Prostate gland (tissue), 2 donors: ENCODE measurements around the gene AFDN. TPM values are rescaled to one million over a fixed set of nuclear protein-coding genes. Genes with fewer than 3 reads are reported as not detected.

ENCODE experiments used
- DNase-seq: peaks from one replicate; pipeline ENCODE4 v3.0.0-alpha.2; 2019; ENCODE audit warnings: low spot score
- H3K27ac ChIP-seq, 2 donors: fragments of 200-600 bp; sonication (generic); 2 replicates each; pipeline ENCODE4 v1.5.1; 2017 to 2019
- H3K27me3 ChIP-seq: fragments of 200-600 bp; sonication (generic); replicated peaks from 2 replicates; pipeline ENCODE4 v1.5.1; 2019; ENCODE audit not compliant: insufficient read depth
- H3K36me3 ChIP-seq, 2 donors: fragments of 200-600 bp; sonication (generic); 1 replicate in 1 of 2; 2 replicates in 1 of 2; pipeline versions ENCODE4 v1.5.1 to v1.8.1; 2017 to 2019
- H3K4me1 ChIP-seq: fragments of 200-600 bp; sonication (generic); replicated peaks from 2 replicates; pipeline ENCODE4 v1.5.1; 2019
- H3K4me3 ChIP-seq, 2 donors: fragments of 200-600 bp; sonication (generic); 2 replicates each; pipeline ENCODE4 v1.5.1; 2017 to 2019
- H3K9me3 ChIP-seq: fragments of 200-600 bp; sonication (generic); 2 replicates; pipeline ENCODE4 v1.5.1; 2017
- POLR2A ChIP-seq: fragments of 450-650 bp; IDR thresholded peaks from one replicate; pipeline ENCODE4 v1.6.1; 2016; ENCODE audit warnings: antibody characterized with exemption, mild to moderate bottlenecking
- POLR2AphosphoS5 ChIP-seq: sonication (generic); formaldehyde crosslinking; IDR thresholded peaks from one replicate; pipeline ENCODE4 v1.6.1; 2017; ENCODE audit warnings: antibody characterized with exemption
- WGBS: methylation state at CpG from one replicate; pipeline ENCODE4 v1.1.5; 2018; 5-methylcytosine and 5-hydroxymethylcytosine counted together
- intact Hi-C: fragments of 100-400 bp; cut with DNase I; formaldehyde crosslinking; loops from one replicate; pipeline ENCODE4 v1.14.2; 2022
- total RNA-seq, 2 donors: library from RNA; depleted of rRNA; stranded (reverse); fragments of >200 nt; gene quantifications; one replicate each; pipeline ENCODE4 v1.1.0, GENCODE V29; 2016
- TF ChIP-seq, protein P1 (sequence below), 4 experiments: fragments of 200-600 bp in 2 of 4; fragments of 450-650 bp in 2 of 4; sonication (generic) in 2 of 4; IDR thresholded peaks; 1 replicate in 3 of 4; 2 replicates in 1 of 4; pipeline ENCODE4 v1.5.1; 2016 to 2019; ENCODE audit warnings: antibody characterized with exemption in 4 of 4, mild to moderate bottlenecking in 2 of 4, moderate library complexity in 2 of 4

The AFDN gene
- total RNA-seq, 2 donors from 2014 or later = 171 to 204 TPM

DNA sequence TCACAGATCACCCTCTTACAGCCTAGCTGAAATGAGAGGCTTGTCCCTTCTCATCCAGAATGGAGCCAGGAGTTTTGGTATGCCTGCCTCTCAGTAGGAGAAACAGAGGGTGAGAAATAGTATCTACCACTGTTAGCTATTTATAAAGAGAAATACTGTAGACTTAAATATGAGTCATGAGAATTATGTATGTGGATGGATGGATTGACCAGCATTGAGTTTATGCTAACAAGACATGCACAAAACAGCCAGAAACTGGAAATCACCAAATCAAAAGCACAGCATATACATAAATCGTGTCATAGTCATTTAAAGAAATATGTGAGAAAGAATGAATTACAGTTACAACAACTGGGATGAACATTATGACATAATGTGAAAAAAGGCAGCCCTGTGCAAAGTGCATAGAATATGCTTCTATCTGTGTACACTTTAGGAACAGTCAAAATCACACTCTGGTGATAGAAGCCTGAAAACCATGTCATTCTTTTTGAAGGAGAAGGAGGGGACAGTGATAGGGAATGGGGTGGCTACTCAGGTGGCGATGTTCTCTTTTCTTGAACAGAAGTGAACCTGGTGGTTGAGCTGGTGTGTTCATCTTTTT lies 90.9 kb downstream of the AFDN start:
- Histone ChIP-seq H3K27ac (no peak overlapping the region), H3K27me3 (no peaks in the 10 kb centered on the region), H3K9me3 (no peaks in the 10 kb centered on the region), H3K4me3 (no peak overlapping the region), H3K36me3 (peaks cover 4 to 12% of the 10 kb centered on the region in 2 donors), H3K4me1 (no peaks in the 10 kb centered on the region)
- 99% methylated on average over 2 of the region's 2 CpGs for WGBS
- no peak for DNase-seq
- TF ChIP-seq POLR2AphosphoS5 (no peak), POLR2A (no peak)
- intact Hi-C loops = no loop called here

GRCh38 chr6:167918548-167919278 lies 92.0 kb downstream of the AFDN start:
- Histone ChIP-seq H3K9me3 (no peaks in the 10 kb centered on the region), H3K27me3 (no peaks in the 10 kb centered on the region), H3K4me1 (no peaks in the 10 kb centered on the region), H3K4me3 (no peak overlapping the region), H3K36me3 (peaks cover 4 to 12% of the 10 kb centered on the region in 2 donors), H3K27ac (no peak overlapping the region)
- 82% methylated on average over 14 of the region's 14 CpGs for WGBS
- intact Hi-C loops = no loop called here
- no peak for TF ChIP-seq POLR2A
- no peak for TF ChIP-seq POLR2AphosphoS5
- TF ChIP-seq, protein P1, sequence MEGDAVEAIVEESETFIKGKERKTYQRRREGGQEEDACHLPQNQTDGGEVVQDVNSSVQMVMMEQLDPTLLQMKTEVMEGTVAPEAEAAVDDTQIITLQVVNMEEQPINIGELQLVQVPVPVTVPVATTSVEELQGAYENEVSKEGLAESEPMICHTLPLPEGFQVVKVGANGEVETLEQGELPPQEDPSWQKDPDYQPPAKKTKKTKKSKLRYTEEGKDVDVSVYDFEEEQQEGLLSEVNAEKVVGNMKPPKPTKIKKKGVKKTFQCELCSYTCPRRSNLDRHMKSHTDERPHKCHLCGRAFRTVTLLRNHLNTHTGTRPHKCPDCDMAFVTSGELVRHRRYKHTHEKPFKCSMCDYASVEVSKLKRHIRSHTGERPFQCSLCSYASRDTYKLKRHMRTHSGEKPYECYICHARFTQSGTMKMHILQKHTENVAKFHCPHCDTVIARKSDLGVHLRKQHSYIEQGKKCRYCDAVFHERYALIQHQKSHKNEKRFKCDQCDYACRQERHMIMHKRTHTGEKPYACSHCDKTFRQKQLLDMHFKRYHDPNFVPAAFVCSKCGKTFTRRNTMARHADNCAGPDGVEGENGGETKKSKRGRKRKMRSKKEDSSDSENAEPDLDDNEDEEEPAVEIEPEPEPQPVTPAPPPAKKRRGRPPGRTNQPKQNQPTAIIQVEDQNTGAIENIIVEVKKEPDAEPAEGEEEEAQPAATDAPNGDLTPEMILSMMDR (IDR thresholded peaks at IDR 0.05) = no peak
- no peak for DNase-seq

GRCh38 chr6:167919349-167919748 lies 92.6 kb downstream of the AFDN start:
- Histone ChIP-seq H3K4me3 (no peak overlapping the region), H3K9me3 (no peaks in the 10 kb centered on the region), H3K36me3 (peaks cover 4 to 12% of the 10 kb centered on the region in 2 donors), H3K4me1 (no peaks in the 10 kb centered on the region), H3K27ac (no peak overlapping the region), H3K27me3 (no peaks in the 10 kb centered on the region)
- intact Hi-C loops = no loop called here
- TF ChIP-seq POLR2A = no peak
- TF ChIP-seq, protein P1 (IDR thresholded peaks at IDR 0.05) = no peak
- 80% methylated on average over 3 of the region's 3 CpGs for WGBS
- no peak for DNase-seq

- Histone ChIP-seq H3K27ac (no peak overlapping the region), H3K9me3 (no peaks in the 10 kb centered on the region), H3K27me3 (no peaks in the 10 kb centered on the region), H3K4me3 (no peak overlapping the region), H3K36me3 (peaks cover 4 to 15% of the 10 kb centered on the region in 2 donors), H3K4me1 (no peaks in the 10 kb centered on the region)
- DNase-seq = no peak
- TF ChIP-seq, protein P1 (IDR thresholded peaks at IDR 0.05) = no peak
- TF ChIP-seq POLR2A = no peak
- TF ChIP-seq POLR2AphosphoS5 = no peak
- 94% methylated on average over 8 of the region's 8 CpGs for WGBS
- intact Hi-C loops = no loop called here
Measured at GRCh38 chr6:167920165-167920564, 93.5 kb downstream of the AFDN start.

GRCh38 chr6:167921831-167922230 lies 95.1 kb downstream of the AFDN start:
- Histone ChIP-seq H3K9me3 (no peaks in the 10 kb centered on the region), H3K4me3 (no peak overlapping the region), H3K36me3 (peaks cover 4 to 17% of the 10 kb centered on the region in 2 donors), H3K27ac (no peak overlapping the region), H3K27me3 (no peaks in the 10 kb centered on the region), H3K4me1 (no peaks in the 10 kb centered on the region)
- intact Hi-C loops = no loop called here
- TF ChIP-seq, protein P1 (IDR thresholded peaks at IDR 0.05) = no peak
- no peak for TF ChIP-seq POLR2AphosphoS5
- no peak for TF ChIP-seq POLR2A
- 79% methylated on average over 6 of the region's 6 CpGs for WGBS
- DNase-seq = no peak
